CD4-positive, alpha-beta memory T cell (primary cell): ENCODE data around the gene PPP1CB. TPM values are rescaled to one million over a fixed set of nuclear protein-coding genes. Genes with fewer than 3 reads are reported as not detected.
A peak's percentile ranks its signal among the peaks of the same experiment; 100 is the strongest.

Source experiments
- CTCF ChIA-PET: fragments of 350-600 bp; sonication (Branson Sonifier 250); formaldehyde crosslinking; loops from one replicate; lab custom pipeline; 2021; ENCODE audit warnings: inconsistent platforms; ENCODE audit not compliant: partially characterized antibody; lab: Charles Lee
- POLR2A ChIA-PET: fragments of 350-600 bp; sonication (Branson Sonifier 250); formaldehyde crosslinking; loops from one replicate; lab custom pipeline; 2021; ENCODE audit not compliant: partially characterized antibody; lab: Charles Lee
- DNase-seq, 5 donors: peaks; one replicate each; pipeline versions ENCODE4 v3.0.0 to v3.0.0-alpha.2; 2020 to 2022; ENCODE audit warnings: mixed read lengths in 1 of 5
- H3K27ac ChIP-seq: one replicate; pipeline ENCODE4 v1.7.0; 2013; ENCODE audit warnings: low read depth, low read length
- H3K27me3 ChIP-seq: 2 replicates; pipeline ENCODE4 v1.7.0; 2013; ENCODE audit warnings: mild to moderate bottlenecking, low read length, moderate library complexity; ENCODE audit not compliant: insufficient read depth
- H3K36me3 ChIP-seq: 2 replicates; pipeline ENCODE4 v1.7.0; 2013; ENCODE audit warnings: mild to moderate bottlenecking, low read length, moderate library complexity; ENCODE audit not compliant: insufficient read depth
- H3K4me1 ChIP-seq: 2 replicates; pipeline ENCODE4 v1.7.0; 2013; ENCODE audit warnings: mild to moderate bottlenecking, low read length, moderate library complexity; ENCODE audit not compliant: insufficient read depth
- H3K4me3 ChIP-seq, 2 donors: one replicate each; pipeline ENCODE4 v1.7.0; 2013; ENCODE audit warnings: low read length in 2 of 2, mild to moderate bottlenecking in 1 of 2
- H3K9me3 ChIP-seq, 2 donors: one replicate each; pipeline ENCODE4 v1.7.0; 2013; ENCODE audit warnings: low read length in 2 of 2, control low read depth in 1 of 2; ENCODE audit not compliant: control insufficient read depth in 1 of 2
- H3K27ac Mint-ChIP-seq, 7 donors: one replicate each; pipeline ENCODE4 v1.8.0; 2020 to 2021; ENCODE audit warnings: mixed read lengths in 7 of 7, mild to moderate bottlenecking in 6 of 7, inconsistent platforms in 3 of 7, moderate library complexity in 3 of 7
- H3K27me3 Mint-ChIP-seq, 2 donors: one replicate each; pipeline ENCODE4 v1.8.0; 2020 to 2021; ENCODE audit warnings: mixed read lengths in 2 of 2
- H3K36me3 Mint-ChIP-seq, 2 donors: one replicate each; pipeline ENCODE4 v1.8.0; 2020 to 2021; ENCODE audit warnings: mixed read lengths in 2 of 2, inconsistent platforms in 1 of 2, mild to moderate bottlenecking in 1 of 2
- H3K4me1 Mint-ChIP-seq, 4 donors: one replicate each; pipeline ENCODE4 v1.8.0; 2020 to 2021; ENCODE audit warnings: mixed read lengths in 4 of 4, mild to moderate bottlenecking in 1 of 4
- H3K4me3 Mint-ChIP-seq, 8 donors: one replicate each; pipeline ENCODE4 v1.8.0; 2020 to 2021; ENCODE audit warnings: mixed read lengths in 8 of 8, mild to moderate bottlenecking in 7 of 8, moderate library complexity in 6 of 8, inconsistent platforms in 3 of 8
- H3K9me3 Mint-ChIP-seq, 8 donors: one replicate each; pipeline ENCODE4 v1.8.0; 2020 to 2021; ENCODE audit warnings: mixed read lengths in 8 of 8, mild to moderate bottlenecking in 5 of 8, inconsistent platforms in 3 of 8, moderate library complexity in 1 of 8
- intact Hi-C: fragments of 100-400 bp; cut with micrococcal nuclease; formaldehyde crosslinking; loops from one replicate; pipeline ENCODE4 v1.15.1; 2023
- polyA plus RNA-seq, 2 donors: library from polyadenylated mRNA; unstranded; fragments of 300-500 nt; fragmentation: Illumina TruSeq; gene quantifications; one replicate each; pipeline ENCODE4 v1.2.3, GENCODE V29; 2021
- total RNA-seq, 2 experiments: library from RNA; stranded (reverse); gene quantifications; one replicate each; pipeline ENCODE4 v1.2.3, GENCODE V29; 2021

The PPP1CB gene
- total and polyA plus RNA-seq, 4 experiments from 2014 or later: 92.1 to 231 (median 162) TPM

GRCh38 chr2:28709101-28709500, 42.5 kb upstream of the PPP1CB start:
- no peaks in the 10 kb centered on the region for H3K36me3 ChIP-seq
- H3K36me3 Mint-ChIP-seq: peaks cover 0 to 4% of the 10 kb centered on the region in 2 donors
- ChIA-PET CTCF (no interaction called here), POLR2A (interaction anchor here (0.8 kb wide), 1 partner anchor 114 kb away, joined by 3 read pairs; no protein-coding TSS in a partner anchor)
- H3K4me1 Mint-ChIP-seq: no peaks in the 10 kb centered on the region
- no peak overlapping the region for H3K4me3 ChIP-seq
- H3K4me3 Mint-ChIP-seq: no peak overlapping the region
- H3K27me3 Mint-ChIP-seq: no peaks in the 10 kb centered on the region
- H3K4me1 ChIP-seq: no peaks in the 10 kb centered on the region
- H3K9me3 ChIP-seq: no peaks in the 10 kb centered on the region
- H3K27ac ChIP-seq: no peak overlapping the region
- DNase-seq: no peak
- intact Hi-C loops: no loop called here
- H3K27me3 ChIP-seq: no peaks in the 10 kb centered on the region
- no peak overlapping the region for H3K27ac Mint-ChIP-seq
- peaks cover 0 to 27% (median 14%) of the 10 kb centered on the region in 8 donors for H3K9me3 Mint-ChIP-seq

- Mint-ChIP-seq H3K36me3 (no peaks in the 10 kb centered on the region), H3K4me3 (no peak overlapping the region), H3K27me3 (no peaks in the 10 kb centered on the region), H3K4me1 (no peaks in the 10 kb centered on the region), H3K9me3 (peaks cover 0 to 16% (median 8%) of the 10 kb centered on the region in 8 donors), H3K27ac (no peak overlapping the region)
- Histone ChIP-seq H3K9me3 (no peaks in the 10 kb centered on the region), H3K4me1 (no peaks in the 10 kb centered on the region), H3K27me3 (no peaks in the 10 kb centered on the region), H3K27ac (no peak overlapping the region), H3K4me3 (no peak overlapping the region), H3K36me3 (no peaks in the 10 kb centered on the region)
- ChIA-PET CTCF (no interaction called here), POLR2A (no interaction called here)
- intact Hi-C loops: no loop called here
- no peak for DNase-seq
These were observed 41.1 kb upstream of the PPP1CB start for GRCh38 chr2:28710545-28710944.

- H3K4me3 ChIP-seq: no peak overlapping the region
- no peaks in the 10 kb centered on the region for H3K4me1 ChIP-seq
- H3K9me3 ChIP-seq: no peaks in the 10 kb centered on the region
- DNase-seq: no peak
- Mint-ChIP-seq H3K27me3 (peaks cover 0 to 3% of the 10 kb centered on the region in 2 donors), H3K27ac (no peak overlapping the region), H3K4me1 (no peaks in the 10 kb centered on the region), H3K4me3 (no peak overlapping the region), H3K36me3 (no peaks in the 10 kb centered on the region), H3K9me3 (peaks cover 0 to 2% (median 0%) of the 10 kb centered on the region in 8 donors)
- H3K27me3 ChIP-seq: no peaks in the 10 kb centered on the region
- CTCF ChIA-PET: interaction anchor here (0.7 kb wide), 1 partner anchor 12 kb away, joined by 3 read pairs; no protein-coding TSS in a partner anchor
- H3K36me3 ChIP-seq: no peaks in the 10 kb centered on the region
- H3K27ac ChIP-seq: no peak overlapping the region
- POLR2A ChIA-PET: no interaction called here
- intact Hi-C loops: no loop called here
These were observed 37.9 kb upstream of the PPP1CB start for GRCh38 chr2:28713577-28714298.

GRCh38 chr2:28716265-28716865, 35.3 kb upstream of the PPP1CB start:
- H3K36me3 Mint-ChIP-seq: no peaks in the 10 kb centered on the region
- H3K9me3 Mint-ChIP-seq: peaks cover 0 to 2% (median 0%) of the 10 kb centered on the region in 8 donors
- ChIA-PET POLR2A (no interaction called here), CTCF (no interaction called here)
- peaks cover 0 to 3% of the 10 kb centered on the region in 2 donors for H3K27me3 Mint-ChIP-seq
- intact Hi-C loops: no loop called here
- Histone ChIP-seq H3K27ac (no peak overlapping the region), H3K4me3 (no peak overlapping the region), H3K4me1 (no peaks in the 10 kb centered on the region), H3K9me3 (no peaks in the 10 kb centered on the region), H3K36me3 (no peaks in the 10 kb centered on the region), H3K27me3 (no peaks in the 10 kb centered on the region)
- H3K4me1 Mint-ChIP-seq: no peaks in the 10 kb centered on the region
- H3K4me3 Mint-ChIP-seq: no peak overlapping the region
- H3K27ac Mint-ChIP-seq: no peak overlapping the region
- DNase-seq: no peak

GRCh38 chr2:28717339-28717758, 34.3 kb upstream of the PPP1CB start:
- H3K4me3 ChIP-seq: no peak overlapping the region
- H3K4me1 Mint-ChIP-seq: no peaks in the 10 kb centered on the region
- intact Hi-C loops: no loop called here
- H3K27me3 ChIP-seq: no peaks in the 10 kb centered on the region
- peaks cover 0 to 2% (median 0%) of the 10 kb centered on the region in 8 donors for H3K9me3 Mint-ChIP-seq
- H3K27ac Mint-ChIP-seq: peak overlapping the region in 1 of 7 donors; percentile 10
- no peaks in the 10 kb centered on the region for H3K36me3 Mint-ChIP-seq
- H3K27ac ChIP-seq: no peak overlapping the region
- POLR2A ChIA-PET: no interaction called here
- DNase-seq: no peak
- H3K9me3 ChIP-seq: no peaks in the 10 kb centered on the region
- no peaks in the 10 kb centered on the region for H3K4me1 ChIP-seq
- H3K27me3 Mint-ChIP-seq: peaks cover 0 to 3% of the 10 kb centered on the region in 2 donors
- CTCF ChIA-PET: interaction anchor here (1.0 kb wide), 1 partner anchor 57 kb away, joined by 4 read pairs; no protein-coding TSS in a partner anchor
- no peaks in the 10 kb centered on the region for H3K36me3 ChIP-seq
- no peak overlapping the region for H3K4me3 Mint-ChIP-seq

- POLR2A ChIA-PET: no interaction called here
- CTCF ChIA-PET: no interaction called here
- no peaks in the 10 kb centered on the region for H3K9me3 ChIP-seq
These were observed 31.3 kb upstream of the PPP1CB start for GRCh38 chr2:28720345-28720744.

GRCh38 chr2:28721601-28722191, 29.9 kb upstream of the PPP1CB start:
- Histone ChIP-seq H3K4me3 (no peak overlapping the region), H3K9me3 (no peaks in the 10 kb centered on the region), H3K4me1 (no peaks in the 10 kb centered on the region), H3K27ac (no peak overlapping the region), H3K27me3 (no peaks in the 10 kb centered on the region), H3K36me3 (no peaks in the 10 kb centered on the region)
- DNase-seq: no peak
- CTCF ChIA-PET: interaction anchor here (1.6 kb wide), 1 partner anchor 128 kb away, joined by 4 read pairs; no protein-coding TSS in a partner anchor
- peaks cover 0 to 3% of the 10 kb centered on the region in 2 donors for H3K27me3 Mint-ChIP-seq
- no peaks in the 10 kb centered on the region for H3K9me3 Mint-ChIP-seq
- no peaks in the 10 kb centered on the region for H3K4me1 Mint-ChIP-seq
- no peaks in the 10 kb centered on the region for H3K36me3 Mint-ChIP-seq
- POLR2A ChIA-PET: interaction anchor here (0.6 kb wide), 1 partner anchor 61 kb away, joined by 3 read pairs; no protein-coding TSS in a partner anchor
- no peak overlapping the region for H3K27ac Mint-ChIP-seq
- intact Hi-C loops: loop anchor here (10.0 kb wide), 1 partner anchor 47 kb away; no protein-coding TSS in a partner anchor
- H3K4me3 Mint-ChIP-seq: no peak overlapping the region

More at GRCh38 chr2:28720345-28720744, 31.3 kb upstream of the PPP1CB start:
- Mint-ChIP-seq H3K9me3 (peaks cover 0 to under 1% (median 0%) of the 10 kb centered on the region in 8 donors), H3K36me3 (no peaks in the 10 kb centered on the region), H3K27me3 (peaks cover 0 to 3% of the 10 kb centered on the region in 2 donors), H3K27ac (no peak overlapping the region), H3K4me3 (no peak overlapping the region), H3K4me1 (no peaks in the 10 kb centered on the region)
- Histone ChIP-seq H3K4me3 (no peak overlapping the region), H3K27ac (no peak overlapping the region), H3K27me3 (no peaks in the 10 kb centered on the region), H3K4me1 (no peaks in the 10 kb centered on the region), H3K36me3 (no peaks in the 10 kb centered on the region)
- intact Hi-C loops: loop anchor here (10.0 kb wide), 1 partner anchor 46 kb away; no protein-coding TSS in a partner anchor
- no peak for DNase-seq
